ENCODE results near the gene CD28.

The CD28 gene

GRCh38 chr2:203719456-203720410, 13.3 kb downstream of the CD28 start:
- no peak for DNase-seq

GRCh38 chr2:203720915-203721672, 14.7 kb downstream of the CD28 start:
- no peak for DNase-seq

GRCh38 chr2:203721781-203722300, 15.4 kb downstream of the CD28 start:
- DNase-seq: no peak

GRCh38 chr2:203722411-203722810, 16.0 kb downstream of the CD28 start:
- no peak for DNase-seq

GRCh38 chr2:203728321-203728720, 21.9 kb downstream of the CD28 start:
- DNase-seq: no peak

GRCh38 chr2:203730076-203730729, 23.8 kb downstream of the CD28 start:
- DNase-seq: no peak

GRCh38 chr2:203730883-203731282, 24.4 kb downstream of the CD28 start:
- no peak for DNase-seq

GRCh38 chr2:203732092-203732952, 25.9 kb downstream of the CD28 start:
- no peak for DNase-seq

GRCh38 chr2:203732953-203733510, 26.6 kb downstream of the CD28 start:
- DNase-seq: no peak

GRCh38 chr2:203733684-203734083, 27.2 kb downstream of the CD28 start:
- DNase-seq: no peak

- DNase-seq: no peak
Measured at GRCh38 chr2:203734276-203734983, 28.0 kb downstream of the CD28 start.

- DNase-seq: no peak
Measured at GRCh38 chr2:203737360-203737759, 30.9 kb downstream of the CD28 start.

GRCh38 chr2:203739351-203739750, 32.9 kb downstream of the CD28 start:
- no peak for DNase-seq

GRCh38 chr2:203740871-203741281, 34.4 kb downstream of the CD28 start:
- peak; percentile 29 for DNase-seq

- no peak for DNase-seq
Measured at GRCh38 chr2:203741566-203741965, 35.1 kb downstream of the CD28 start.

GRCh38 chr2:203743441-203743981, 37.1 kb downstream of the CD28 start:
- DNase-seq: no peak

GRCh38 chr2:203744091-203744490, 37.7 kb downstream of the CD28 start:
- DNase-seq: peak; percentile 26

- no peak for DNase-seq
Measured at GRCh38 chr2:203745267-203745666, 38.8 kb downstream of the CD28 start.

- DNase-seq: no peak
Measured at GRCh38 chr2:203748331-203749126, 42.1 kb downstream of the CD28 start.

Data from hematopoietic multipotent progenitor cell treated with erythropoietin and hydrocortisone succinate and interleukin-3 and kit ligand, for 4 days (in vitro differentiated cells).